Activated CD4-positive, CD25-positive, alpha-beta regulatory T cell treated with anti-CD3 and anti-CD28 coated beads, Interleukin-2, amount 50 U/mL, for 72 hours (primary cell): ENCODE results near the gene PROCA1.

ENCODE experiments used
- DNase-seq: peaks from one replicate; pipeline ENCODE4 v3.0.0; 2021

The PROCA1 gene

GRCh38 chr17:28707339-28707720 lies 4.4 kb downstream of the PROCA1 start:
- no peak for DNase-seq

DNA sequence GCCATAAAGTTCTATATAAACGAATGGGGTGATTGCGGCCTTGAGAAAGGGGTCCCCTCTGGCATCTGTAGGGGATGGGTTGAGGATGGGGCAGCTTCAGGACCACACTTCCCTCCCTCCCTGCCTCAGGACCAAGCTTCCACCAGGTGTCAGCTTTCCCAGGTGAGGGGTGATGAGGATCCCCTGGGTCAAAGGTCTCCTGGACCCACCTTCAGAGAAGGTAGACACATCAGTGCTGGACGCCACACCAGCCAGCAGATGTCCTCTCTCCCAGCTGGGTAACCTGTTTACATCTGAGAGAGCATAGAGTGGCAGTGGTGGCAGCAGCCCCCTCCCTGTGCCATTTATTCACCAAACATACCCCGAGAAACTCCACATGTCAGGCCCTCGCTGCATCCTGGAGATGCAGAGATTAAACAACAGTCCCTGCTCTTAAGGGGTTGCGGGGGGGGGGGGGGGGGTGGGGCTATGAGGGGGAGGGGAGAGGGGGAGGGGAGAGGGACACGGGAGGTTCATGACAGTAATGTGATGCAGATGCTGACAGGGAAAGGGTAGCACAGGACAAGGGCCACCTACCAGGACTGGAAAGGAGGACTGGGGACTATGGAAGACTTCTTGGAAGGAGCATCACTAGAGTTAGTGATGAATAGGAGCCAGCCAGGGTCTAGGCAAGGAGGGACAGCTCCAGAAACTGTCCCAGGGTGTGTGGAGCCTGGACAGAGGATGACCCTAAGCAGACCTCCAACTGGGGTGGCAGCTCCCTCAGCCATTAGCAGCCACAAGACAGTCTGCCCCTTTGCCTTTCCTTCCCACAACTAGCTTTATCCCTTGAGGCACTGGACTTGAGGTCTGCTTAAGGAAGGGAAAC lies 5.0 kb downstream of the PROCA1 start:
- DNase-seq, result no peak

- DNase-seq, result no peak
Observed at GRCh38 chr17:28705728-28706334, 5.9 kb downstream of the PROCA1 start.

- DNase-seq, result no peak
Observed at GRCh38 chr17:28705074-28705659, 6.5 kb downstream of the PROCA1 start.

DNA sequence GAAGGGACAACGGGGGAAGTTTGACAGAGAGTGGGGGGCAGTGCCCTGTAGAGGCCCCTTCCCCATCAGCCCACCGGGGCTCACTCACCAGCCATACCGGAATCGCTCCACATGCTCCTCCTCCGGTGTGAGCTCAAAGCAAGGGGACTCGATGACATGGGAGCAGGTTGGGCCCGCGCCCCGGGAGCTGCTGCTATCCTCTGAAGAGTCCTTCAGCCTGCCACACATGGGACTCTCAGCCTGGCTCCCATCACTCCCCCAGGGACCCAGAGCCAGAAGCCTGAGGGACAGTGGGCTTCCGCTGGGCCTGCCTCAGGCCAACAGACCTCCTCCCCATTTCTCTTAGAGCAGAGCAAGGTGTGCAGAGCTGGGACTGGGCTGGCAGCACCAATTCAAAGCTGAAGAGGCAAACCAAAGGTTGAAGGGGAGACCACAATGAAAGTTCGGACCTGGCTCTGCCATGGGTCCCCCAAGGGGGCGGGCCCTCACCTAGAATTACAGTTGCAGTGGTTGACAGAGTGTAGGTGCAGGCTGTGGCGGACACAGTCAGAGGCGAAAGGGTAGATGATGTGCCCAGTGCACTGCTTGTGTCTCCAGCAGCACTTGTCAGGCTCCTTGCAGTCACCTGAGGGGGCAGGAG lies 7.3 kb downstream of the PROCA1 start:
- no peak for DNase-seq

DNA sequence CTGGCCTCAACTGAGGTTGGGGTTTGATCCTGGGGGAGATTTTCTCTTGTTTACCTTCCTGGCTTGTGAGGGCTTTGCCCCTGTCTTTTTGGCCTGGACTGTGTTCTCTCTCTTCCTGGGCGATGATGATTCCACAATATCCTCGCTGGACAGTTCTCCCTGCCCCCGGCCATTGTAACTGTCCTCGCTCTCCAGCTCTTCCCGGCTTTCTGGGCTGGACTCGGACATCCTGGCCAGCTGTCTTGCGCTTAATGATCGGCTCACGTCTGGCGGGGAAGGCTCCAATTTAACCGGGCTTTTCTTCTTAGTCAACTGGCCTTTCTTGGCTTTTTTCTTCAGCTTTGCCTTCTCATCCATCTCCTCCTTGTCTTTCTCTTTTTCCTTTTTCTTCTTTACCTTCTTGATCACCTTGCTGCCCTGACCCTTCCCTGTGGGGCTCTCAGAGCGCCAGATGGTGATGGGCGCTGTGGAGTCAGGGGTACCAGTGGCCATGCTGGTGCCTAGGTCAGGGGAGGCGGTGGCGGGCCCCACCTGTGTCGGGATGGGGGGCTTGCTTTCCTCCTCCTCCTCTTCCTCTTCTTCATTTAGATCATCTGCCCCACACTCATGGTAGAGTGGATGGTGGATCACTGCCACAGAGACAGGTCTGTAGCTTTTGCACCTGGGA lies 8.0 kb downstream of the PROCA1 start:
- DNase-seq, result no peak

DNA sequence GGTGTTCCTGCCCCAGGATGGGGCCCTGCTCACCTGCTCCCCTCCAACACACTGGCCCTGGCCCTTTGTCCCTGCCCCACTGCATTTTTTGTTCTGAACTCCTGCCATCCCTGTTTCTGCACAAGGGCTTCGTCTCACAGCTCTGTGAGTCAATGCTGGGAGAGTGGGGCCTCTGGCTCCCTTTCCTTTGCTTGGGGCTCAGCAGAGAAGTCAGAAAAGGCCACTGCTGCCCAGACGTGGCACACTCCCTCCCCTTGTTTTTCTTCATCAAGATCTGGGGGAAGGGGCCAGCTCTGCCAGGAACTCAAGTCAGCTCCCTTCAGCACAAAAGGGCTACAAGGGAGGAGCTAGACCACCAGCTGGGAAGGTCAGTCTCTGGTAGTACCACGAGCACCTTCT lies 8.9 kb downstream of the PROCA1 start:
- DNase-seq, result no peak

DNA sequence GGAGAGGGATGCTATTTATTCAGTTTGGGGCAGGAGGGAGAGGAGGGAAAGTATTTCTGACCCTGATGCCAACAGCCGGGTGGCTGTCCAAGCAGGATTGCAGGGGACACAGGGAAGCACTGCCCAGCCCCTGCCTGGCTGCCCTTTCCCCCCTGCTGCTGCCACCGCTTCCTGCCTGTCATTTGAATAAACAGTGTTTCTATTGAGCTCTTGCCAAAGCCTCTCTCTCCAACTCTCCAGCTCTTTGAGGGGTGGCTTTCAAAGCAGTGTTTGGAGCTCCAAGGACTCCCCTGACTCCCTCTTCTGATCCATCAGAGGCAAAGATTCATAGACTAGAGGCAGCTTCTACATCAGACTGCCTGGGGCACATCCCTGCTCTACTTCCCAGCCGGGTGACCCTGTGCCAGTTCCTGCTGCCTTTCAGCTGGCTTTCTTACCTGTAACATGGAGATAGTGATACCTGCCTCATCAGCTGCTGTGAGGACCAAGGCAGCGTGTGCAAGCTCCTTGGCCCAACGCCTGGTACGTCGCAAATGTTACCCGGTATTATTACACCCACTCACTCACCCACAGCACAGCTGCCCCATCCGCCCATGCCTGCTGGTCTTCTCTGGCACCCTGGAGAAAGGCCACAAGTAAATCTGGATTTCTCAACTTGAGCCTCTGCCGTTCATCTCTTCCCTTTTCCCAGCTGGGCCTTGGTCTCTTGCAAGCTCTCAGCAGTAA lies 9.5 kb downstream of the PROCA1 start:
- no peak for DNase-seq

- DNase-seq, result no peak
Observed at GRCh38 chr17:28700830-28701492, 10.7 kb downstream of the PROCA1 start.

DNA sequence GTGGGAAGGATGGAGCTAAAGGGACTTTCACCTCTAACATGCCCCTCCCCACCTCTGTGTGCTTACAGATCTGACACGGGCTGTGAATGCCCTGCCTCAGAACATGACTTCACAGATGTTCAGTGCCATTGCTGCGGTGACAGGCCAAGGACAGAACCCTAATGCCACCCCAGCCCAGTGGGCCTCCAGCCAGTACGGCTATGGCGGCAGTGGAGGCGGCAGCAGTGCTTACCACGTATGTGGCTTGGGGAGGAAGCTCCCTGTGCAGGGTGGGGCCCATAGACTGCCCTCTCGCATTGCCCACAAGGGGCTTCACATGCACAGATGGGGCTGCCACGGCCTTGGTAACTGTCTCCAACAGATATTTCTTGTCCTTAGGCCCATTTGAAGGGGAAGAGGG lies 11.4 kb downstream of the PROCA1 start:
- DNase-seq, result no peak

DNA sequence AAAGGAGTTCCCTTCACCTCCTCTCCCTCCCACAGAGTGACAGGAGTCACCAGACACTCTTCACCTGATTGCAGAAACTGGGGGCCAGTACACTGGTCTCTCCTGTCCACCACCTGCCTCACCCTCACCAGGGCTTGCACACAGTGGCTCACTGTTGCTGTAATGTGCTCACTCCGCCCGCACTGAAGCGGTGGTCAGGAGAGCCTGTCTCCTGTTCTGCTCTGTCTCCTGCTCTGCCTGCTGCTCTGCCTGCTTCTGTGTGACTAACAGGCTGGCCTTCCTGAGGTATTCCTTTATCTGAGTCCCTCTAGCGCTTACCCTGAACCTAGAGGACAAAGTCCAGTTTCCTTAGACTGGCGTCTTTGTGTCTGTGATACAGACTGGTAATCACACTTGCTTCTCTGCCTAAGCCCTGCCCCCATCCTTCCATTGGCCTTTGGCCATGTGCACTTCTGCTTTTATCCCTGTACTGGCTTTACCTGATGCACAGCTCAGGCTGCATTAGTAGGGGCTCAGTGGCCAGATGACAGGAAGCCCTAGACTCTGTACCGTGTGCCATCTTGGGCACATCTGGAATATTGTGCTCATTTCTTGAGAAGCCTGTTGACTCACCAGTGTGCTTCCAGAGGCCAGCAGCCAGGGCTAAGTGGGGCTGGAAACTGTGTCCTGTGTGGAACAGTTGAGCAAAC lies 13.3 kb downstream of the PROCA1 start:
- no peak for DNase-seq

GRCh38 chr17:28693869-28694268 lies 17.8 kb downstream of the PROCA1 start:
- no peak for DNase-seq

DNA sequence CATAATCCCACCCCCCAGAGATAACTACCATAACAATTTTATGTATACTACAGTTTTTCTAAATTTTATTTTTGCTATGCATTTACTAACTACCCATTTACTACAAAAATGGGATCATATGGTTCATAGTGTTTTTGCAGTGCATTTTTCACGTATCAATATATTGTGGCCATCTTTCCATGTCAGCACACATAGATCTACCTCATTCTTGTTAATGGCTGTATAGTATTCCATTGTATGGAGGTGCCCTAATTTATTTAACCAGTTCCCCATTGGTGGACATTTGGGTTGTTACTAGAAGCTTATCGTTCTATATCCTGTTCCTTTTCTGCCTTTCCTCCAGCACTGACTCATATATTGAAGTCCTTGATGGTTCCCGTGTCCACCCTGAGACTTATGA lies 22.7 kb downstream of the PROCA1 start:
- DNase-seq, result no peak

DNA sequence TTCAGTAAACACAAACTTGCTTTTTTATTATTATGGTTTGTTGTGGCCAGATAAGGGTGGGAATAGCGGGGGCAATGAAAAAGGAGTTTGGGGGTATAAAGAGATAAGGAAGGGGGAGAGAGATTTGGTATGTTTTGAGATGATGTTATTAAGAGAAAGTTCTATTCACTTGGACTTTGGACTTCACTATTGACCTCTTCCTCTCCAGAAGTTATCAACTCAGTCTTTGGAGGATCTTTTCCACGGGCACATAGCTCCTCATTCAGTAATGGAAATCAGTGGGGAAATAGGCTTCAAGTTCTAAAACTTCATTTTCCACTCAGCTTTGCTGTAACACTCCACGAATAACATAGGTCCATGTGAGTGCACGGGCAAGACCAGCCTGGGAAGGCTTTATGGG lies 23.2 kb downstream of the PROCA1 start:
- DNase-seq, result no peak

GRCh38 chr17:28686296-28686695 lies 25.4 kb downstream of the PROCA1 start:
- DNase-seq, result no peak

DNA sequence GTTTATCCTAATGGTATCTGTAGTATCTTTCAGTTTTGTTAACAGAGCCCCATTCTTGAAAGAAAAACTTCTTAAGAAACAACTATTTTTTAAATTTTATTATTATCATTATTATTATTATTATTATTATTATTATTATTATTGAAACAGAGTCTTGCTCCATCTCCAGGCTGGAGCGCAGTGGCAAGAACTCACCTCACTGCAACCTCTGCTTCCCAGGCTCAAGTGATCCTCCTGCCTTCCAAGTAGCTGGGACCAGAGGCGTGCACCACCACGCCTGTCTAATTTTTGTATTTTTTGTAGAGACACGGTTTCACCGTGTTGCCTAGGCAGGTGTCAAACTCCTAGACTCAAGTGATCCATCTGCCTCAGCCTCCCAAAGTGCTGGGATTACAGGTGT lies 26.3 kb downstream of the PROCA1 start:
- no peak for DNase-seq

GRCh38 chr17:28684963-28685362 lies 26.7 kb downstream of the PROCA1 start:
- no peak for DNase-seq

DNA sequence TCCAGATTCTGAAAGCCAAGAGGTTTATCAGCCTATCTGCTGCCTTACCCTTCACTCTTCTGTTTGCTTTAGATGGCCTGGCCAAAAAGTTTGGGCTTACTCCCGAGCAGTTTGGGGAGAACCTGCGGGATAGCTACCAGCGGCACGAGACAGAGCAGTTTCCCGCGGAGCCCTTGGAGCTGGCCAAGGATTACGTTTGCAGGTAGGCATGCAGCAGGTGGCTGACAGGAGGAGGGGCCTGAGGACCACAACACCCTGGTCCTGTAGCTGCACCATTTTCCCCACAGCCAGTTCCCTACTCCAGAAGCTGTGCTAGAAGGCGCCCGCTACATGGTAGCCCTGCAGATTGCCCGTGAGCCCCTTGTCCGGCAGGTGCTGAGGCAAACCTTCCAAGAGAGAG lies 29.0 kb downstream of the PROCA1 start:
- no peak for DNase-seq

DNA sequence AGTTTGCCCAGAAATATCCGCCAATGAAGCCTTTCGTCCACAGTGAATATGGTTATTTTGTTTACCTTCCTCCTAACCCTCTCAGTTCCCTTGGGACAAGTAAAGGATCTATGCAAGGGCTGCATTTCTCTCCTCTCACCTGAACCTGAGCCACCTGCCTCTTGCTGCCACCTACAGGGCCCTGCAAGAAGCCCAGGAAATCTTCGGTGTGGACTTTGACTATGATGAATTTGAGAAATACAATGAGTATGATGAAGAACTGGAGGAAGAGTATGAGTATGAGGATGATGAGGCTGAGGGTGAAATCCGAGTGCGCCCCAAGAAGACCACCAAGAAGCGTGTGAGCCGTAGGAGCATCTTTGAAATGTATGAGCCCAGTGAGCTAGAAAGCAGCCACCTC lies 35.7 kb downstream of the PROCA1 start:
- DNase-seq, result no peak

- no peak for DNase-seq
Observed at GRCh38 chr17:28675490-28675889, 36.2 kb downstream of the PROCA1 start.

DNA sequence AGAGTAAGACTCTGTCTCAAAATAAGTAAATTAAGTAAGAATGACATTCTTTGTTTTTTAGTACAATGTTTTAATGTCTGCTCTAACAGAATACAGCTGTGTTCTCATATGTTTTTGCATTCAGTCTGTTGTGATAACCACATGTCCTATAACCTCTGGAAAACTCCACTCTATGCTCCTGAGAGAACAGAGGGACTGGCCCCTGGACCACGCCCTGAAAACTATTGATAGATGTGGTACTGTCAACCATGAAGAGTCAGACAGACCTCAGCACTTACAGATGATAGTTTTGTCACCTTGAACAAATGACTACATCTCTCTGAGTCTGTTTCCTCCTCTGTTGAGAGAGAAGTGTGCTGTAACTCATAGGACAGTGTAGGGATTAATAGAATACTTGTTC lies 41.8 kb downstream of the PROCA1 start:
- no peak for DNase-seq
